Measurements from ENCODE around the gene CCT7. TPM values are rescaled to one million over a fixed set of nuclear protein-coding genes. Genes with fewer than 3 reads are reported as not detected.

CCT7 gene
- total and polyA plus RNA-seq, 2 experiments from 2014 or later, result 287 to 642 TPM

- Histone ChIP-seq H4K20me1 (replicated peaks; ENCODE audit: insufficient read depth) (peaks cover 74% of the 10 kb centered on the region), H3K4me2 (no peak overlapping the region; the same call in 1 of the 2 replicates), H3K79me2 (replicated peaks; ENCODE audit: insufficient read depth) (peaks cover 88% of the 10 kb centered on the region), H3K36me3 (ENCODE audit: insufficient read depth) (peaks cover 36% of the 10 kb centered on the region), H2AFZ (no peak overlapping the region), H3K9me2 (ENCODE audit: insufficient read depth) (no peaks in the 10 kb centered on the region), H3K27ac (ENCODE audit: low read depth) (peak overlapping the region; percentile 78), H3K4me1 (ENCODE audit: insufficient read depth) (peaks cover 29% of the 10 kb centered on the region), H3K4me3 (no peak overlapping the region), H3F3A (replicated peaks; ENCODE audit: low read depth) (peaks cover 6% of the 10 kb centered on the region; the same call in 1 of the 2 replicates), H3K27me3 (ENCODE audit: insufficient read depth) (no peaks in the 10 kb centered on the region)
- Mint-ChIP-seq H3K9me3 (no peaks in the 10 kb centered on the region), H3K27ac (peak overlapping the region; percentile 96), H3K4me1 (peaks cover 29% of the 10 kb centered on the region), H3K4me3 (no peak overlapping the region), H3K36me3 (ENCODE audit: low read depth) (peaks cover 71% of the 10 kb centered on the region), H3K27me3 (ENCODE audit: insufficient read depth, low read depth, poor library complexity) (peaks cover 7% of the 10 kb centered on the region)
- ATAC-seq (no peak), DNase-seq (ENCODE audit: low spot score) (no peak)
- no peak for TF ChIP-seq EZH2phosphoT487 (IDR thresholded peaks at IDR 0.05; ENCODE audit: unreplicated experiment)
- TF ChIP-seq REST (IDR thresholded peaks at IDR 0.05; ENCODE audit: unreplicated experiment), result no peak
- TF ChIP-seq JUNB (IDR thresholded peaks at IDR 0.05; ENCODE audit: unreplicated experiment), result no peak
- TF ChIP-seq ZNF114 (CRISPR knock-in tag; IDR thresholded peaks at IDR 0.05), result no peak
- TF ChIP-seq ZNF331 (CRISPR knock-in tag; IDR thresholded peaks at IDR 0.05; ENCODE audit: low read depth), result no peak
- no peak for TF ChIP-seq POLR2AphosphoS5 (IDR thresholded peaks at IDR 0.05; ENCODE audit: low read depth)
Observed at GRCh38 chr2:73238976-73239375, 4.9 kb downstream of the CCT7 start.

- Mint-ChIP-seq H3K4me3 (no peak overlapping the region), H3K9me3 (no peaks in the 10 kb centered on the region), H3K27me3 (ENCODE audit: insufficient read depth, low read depth, poor library complexity) (peaks cover 3% of the 10 kb centered on the region), H3K36me3 (ENCODE audit: low read depth) (peaks cover 75% of the 10 kb centered on the region), H3K4me1 (peaks cover 29% of the 10 kb centered on the region), H3K27ac (no peak overlapping the region)
- Histone ChIP-seq H3F3A (replicated peaks; ENCODE audit: low read depth) (peaks cover 6% of the 10 kb centered on the region; the same call in 1 of the 2 replicates), H3K27ac (ENCODE audit: low read depth) (peak overlapping the region; percentile 78; the same call in 1 of the 2 replicates), H3K36me3 (ENCODE audit: insufficient read depth) (peaks cover 44% of the 10 kb centered on the region), H4K20me1 (replicated peaks; ENCODE audit: insufficient read depth) (peaks cover 82% of the 10 kb centered on the region), H2AFZ (no peak overlapping the region), H3K4me3 (no peak overlapping the region), H3K4me1 (ENCODE audit: insufficient read depth) (peaks cover 29% of the 10 kb centered on the region), H3K27me3 (ENCODE audit: insufficient read depth) (no peaks in the 10 kb centered on the region), H3K9me2 (ENCODE audit: insufficient read depth) (no peaks in the 10 kb centered on the region), H3K79me2 (replicated peaks; ENCODE audit: insufficient read depth) (peaks cover 81% of the 10 kb centered on the region), H3K4me2 (no peak overlapping the region)
- ATAC-seq, result no peak
- DNase-seq (ENCODE audit: low spot score), result no peak
- TF ChIP-seq ZNF462 (CRISPR knock-in tag; IDR thresholded peaks at IDR 0.05), result no peak
- TF ChIP-seq CREB1 (CRISPR knock-in tag; IDR thresholded peaks at IDR 0.05; ENCODE audit: low read depth), result no peak
- no peak for TF ChIP-seq EZH2 (IDR thresholded peaks at IDR 0.05; ENCODE audit: low read depth, unreplicated experiment)
- TF ChIP-seq JUNB (IDR thresholded peaks at IDR 0.05; ENCODE audit: unreplicated experiment), result no peak
- TF ChIP-seq ETS1 (IDR thresholded peaks at IDR 0.05), result no peak
- no peak for TF ChIP-seq ZNF114 (CRISPR knock-in tag; IDR thresholded peaks at IDR 0.05)
- no peak for TF ChIP-seq ZNF331 (CRISPR knock-in tag; IDR thresholded peaks at IDR 0.05; ENCODE audit: low read depth)
- TF ChIP-seq NANOG (IDR thresholded peaks at IDR 0.05; ENCODE audit: borderline replicate concordance), result no peak
- no peak for TF ChIP-seq STAT1 (IDR thresholded peaks at IDR 0.05; ENCODE audit: unreplicated experiment)
Observed at GRCh38 chr2:73239776-73240175, 5.7 kb downstream of the CCT7 start.
